CD4-positive, alpha-beta T cell treated with Interleukin-2 at 100 ng/mL for 4 hours (primary cell): Measurements from ENCODE around the gene LRRK1.

ENCODE experiments used
- DNase-seq: peaks from one replicate; pipeline ENCODE4 v3.0.0-alpha.2; 2020; ENCODE audit warnings: low spot score

LRRK1 gene

DNA sequence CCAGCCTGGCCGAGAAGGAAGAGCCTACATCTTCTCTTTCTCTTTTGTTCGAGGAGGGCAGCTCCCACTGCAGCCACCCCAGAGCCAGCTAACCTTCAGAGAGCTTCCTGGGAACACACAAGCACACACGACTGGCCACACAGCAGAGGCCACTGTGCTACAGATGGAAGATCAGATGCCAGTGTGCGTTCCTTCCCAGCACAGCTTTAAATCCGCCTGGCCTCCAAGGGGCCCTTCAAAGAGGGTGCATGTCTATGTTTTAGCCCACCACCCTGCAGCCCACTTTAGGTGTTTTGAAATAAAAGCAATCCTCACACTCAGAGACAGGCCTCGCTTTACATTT lies 27.2 kb upstream of the LRRK1 start:
- no peak for DNase-seq

DNA sequence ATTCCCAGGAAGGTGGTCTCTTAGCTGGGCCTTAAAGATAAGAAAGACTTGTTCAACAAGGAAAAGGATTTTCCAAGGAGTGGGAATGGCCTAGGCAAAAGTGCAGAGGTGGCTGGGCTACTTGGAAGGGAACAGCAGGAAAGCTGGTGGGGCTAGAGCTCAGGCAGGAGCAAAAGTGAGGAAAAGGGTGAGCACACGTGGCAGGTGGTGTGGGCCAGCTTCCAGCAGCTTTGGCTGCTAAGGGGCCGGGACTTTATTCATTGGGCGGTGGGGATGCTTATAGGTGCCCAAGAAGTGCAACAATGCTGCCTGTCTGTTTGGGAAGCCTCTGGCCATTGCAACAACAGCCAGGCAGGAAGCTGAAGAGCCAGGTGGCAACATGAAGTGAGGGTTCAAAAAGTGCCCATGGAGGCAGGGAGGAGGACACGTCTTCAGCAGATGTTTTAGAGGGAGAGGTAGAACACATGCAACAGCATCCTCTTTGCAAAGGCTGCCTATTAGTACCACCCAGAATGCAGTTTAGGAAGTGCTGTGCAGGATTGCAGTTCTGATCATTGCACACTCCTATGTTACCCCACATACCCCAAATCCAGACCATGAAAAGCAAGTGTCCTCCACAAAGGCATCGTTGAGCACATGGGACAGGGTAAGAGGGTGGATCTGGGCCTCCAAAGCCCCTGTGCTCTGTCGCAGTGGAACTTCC lies 25.7 kb upstream of the LRRK1 start:
- no peak for DNase-seq

DNA sequence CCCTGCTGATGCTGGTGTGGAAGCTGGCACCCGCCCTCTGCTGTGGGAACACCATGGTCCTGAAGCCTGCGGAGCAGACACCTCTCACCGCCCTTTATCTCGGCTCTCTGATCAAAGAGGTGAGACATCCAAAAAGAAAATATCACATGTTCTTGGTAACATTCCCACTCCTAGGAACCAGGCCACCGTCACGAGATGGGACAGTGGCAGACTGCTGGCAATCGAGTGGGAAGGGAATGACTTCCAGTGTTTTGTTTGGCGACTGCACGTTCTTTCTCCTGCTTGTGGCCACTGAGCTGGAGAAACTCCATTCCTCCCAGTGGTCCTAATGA lies 25.2 kb upstream of the LRRK1 start:
- no peak for DNase-seq

- DNase-seq: no peak
These were observed 23.4 kb upstream of the LRRK1 start for GRCh38 chr15:100895721-100896120.

DNA sequence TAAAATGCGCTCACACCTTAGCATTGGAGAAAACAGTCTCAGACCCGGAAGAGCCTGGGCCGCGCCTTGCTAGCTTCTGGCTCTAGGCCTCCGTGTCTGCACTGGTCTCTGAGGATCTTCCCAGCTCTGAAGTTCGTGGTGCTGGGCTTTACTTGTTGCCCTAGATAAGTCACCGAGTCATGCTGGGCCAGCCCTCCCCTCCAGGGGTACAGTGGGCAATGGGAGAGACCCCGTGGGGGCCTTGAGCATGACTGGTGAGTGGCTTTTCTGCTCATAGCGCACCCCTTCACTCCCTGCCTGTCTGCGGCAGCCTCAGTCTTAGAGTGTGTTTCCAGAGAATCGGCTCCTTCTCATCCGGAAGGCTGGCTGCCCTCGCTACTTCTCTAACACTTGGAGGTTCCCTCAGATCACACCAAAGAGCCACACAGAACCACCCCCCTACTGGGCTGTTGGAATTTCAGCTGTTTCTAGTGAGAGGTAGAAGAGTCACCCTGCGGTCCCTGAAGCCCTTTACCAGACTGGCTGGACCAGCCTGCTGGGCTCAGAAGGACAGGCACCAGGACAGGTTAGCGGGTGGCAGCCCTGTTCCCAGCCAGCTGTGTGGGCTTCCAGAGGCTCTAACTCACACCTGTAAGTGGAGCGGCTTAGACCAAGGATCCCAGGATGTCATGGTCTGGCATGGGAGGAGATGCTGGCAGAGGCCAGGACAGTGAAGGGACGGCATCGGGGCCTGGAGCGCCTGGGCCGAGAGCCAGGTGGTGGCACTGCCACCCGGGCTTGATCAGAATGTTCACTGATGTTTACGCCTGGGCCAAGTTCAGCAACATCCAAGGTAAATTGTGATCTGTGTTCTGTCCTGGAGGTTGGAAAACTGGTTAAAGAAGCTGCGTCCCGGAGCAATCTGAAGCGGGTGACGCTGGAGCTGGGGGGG lies 21.7 kb upstream of the LRRK1 start:
- no peak for DNase-seq

DNA sequence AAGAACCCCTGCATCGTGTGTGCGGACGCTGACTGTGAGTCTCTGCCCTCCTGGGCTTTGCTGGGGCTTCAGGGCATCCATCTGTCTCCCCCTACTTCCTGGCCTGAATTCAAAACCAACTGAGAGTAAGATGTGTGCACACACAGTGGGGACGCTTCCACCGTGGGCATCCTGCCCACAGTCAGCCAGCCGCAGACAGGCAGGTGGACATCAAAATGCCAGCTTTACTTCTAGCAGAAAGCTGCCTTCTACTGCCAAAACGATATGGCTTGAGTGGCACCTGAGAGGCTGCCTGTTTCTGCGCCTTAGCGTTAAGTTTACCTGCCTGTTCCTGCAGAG lies 21.0 kb upstream of the LRRK1 start:
- DNase-seq: no peak

GRCh38 chr15:100898661-100899462 lies 20.3 kb upstream of the LRRK1 start:
- no peak for DNase-seq

GRCh38 chr15:100899601-100900000 lies 19.6 kb upstream of the LRRK1 start:
- DNase-seq: no peak

GRCh38 chr15:100900136-100900794 lies 18.9 kb upstream of the LRRK1 start:
- DNase-seq: no peak

DNA sequence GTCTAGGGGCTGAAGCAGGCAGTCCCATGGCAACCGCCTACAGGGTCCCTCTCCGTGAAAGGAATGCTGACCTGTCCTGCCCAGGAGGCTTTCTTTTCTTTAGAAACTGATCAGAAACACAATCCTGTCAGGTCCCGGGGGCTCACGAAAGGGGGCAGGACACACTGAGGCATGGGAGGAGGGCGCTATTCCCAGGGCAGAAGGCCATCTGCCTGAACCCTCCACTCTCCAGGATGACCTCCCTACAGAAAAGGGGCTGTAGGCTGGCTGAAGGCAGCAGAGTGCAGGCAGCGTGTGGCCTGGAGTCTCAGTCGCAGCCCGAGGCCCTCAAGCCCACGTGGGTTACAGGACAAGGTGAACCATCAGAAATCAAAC lies 18.4 kb upstream of the LRRK1 start:
- no peak for DNase-seq

GRCh38 chr15:100901296-100901695 lies 17.9 kb upstream of the LRRK1 start:
- no peak for DNase-seq

DNA sequence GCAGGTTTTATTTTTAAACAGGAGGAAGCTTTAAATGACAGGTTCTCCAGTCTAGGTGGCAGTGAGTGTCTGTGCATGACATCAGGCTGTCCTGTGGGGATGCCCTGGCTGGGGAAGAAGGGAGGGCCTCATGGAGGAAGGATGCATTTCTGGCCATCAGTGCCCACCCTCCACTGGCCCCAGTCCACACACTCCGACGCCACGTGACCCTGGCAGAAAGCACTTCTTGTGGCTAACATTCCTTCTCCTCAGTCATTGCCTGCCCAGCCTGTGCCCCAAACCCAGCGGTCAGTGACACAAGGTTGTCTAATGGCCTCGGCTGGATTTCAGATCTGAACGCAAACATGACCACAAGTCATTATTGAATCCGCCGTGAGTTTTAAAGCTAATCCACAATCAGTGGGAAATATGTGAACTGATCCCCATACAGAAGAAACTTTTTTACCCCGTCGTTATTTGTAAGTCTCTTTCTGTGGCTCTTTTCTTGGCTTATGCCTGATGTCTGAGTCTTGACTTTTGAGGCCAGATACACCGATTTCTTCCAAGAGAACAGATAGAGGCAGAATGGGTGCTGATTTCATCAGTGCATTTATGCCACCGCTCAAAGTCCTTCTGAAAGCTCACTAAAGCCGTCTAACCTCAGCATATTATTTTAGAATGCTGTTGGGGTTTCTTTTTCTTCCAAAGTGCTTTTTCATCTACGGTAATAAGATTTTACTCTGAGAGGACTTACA lies 17.3 kb upstream of the LRRK1 start:
- DNase-seq: no peak

- no peak for DNase-seq
These were observed 16.6 kb upstream of the LRRK1 start for GRCh38 chr15:100902436-100903167.

- DNase-seq: no peak
These were observed 16.0 kb upstream of the LRRK1 start for GRCh38 chr15:100903168-100903554.

DNA sequence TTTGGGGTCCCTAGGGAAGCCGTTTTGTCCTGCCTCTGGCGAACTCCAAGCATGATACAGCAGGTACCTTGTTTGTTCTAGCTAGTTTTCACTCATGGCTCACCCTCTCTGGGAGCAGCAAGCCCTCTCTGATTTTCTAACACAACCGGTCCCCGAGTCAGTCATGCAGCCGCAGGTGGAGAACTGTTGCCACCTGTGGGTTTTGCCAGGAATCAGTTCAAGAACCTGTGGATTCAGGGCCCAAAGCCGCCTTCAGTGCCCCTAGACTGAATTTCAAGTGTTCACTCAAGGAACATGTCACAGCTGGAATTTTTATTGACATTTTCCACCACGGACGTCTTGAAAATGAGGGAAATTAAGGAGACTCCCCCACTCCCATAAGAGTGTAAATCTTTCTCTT lies 13.3 kb upstream of the LRRK1 start:
- no peak for DNase-seq

GRCh38 chr15:100908466-100908865 lies 10.7 kb upstream of the LRRK1 start:
- DNase-seq: no peak

DNA sequence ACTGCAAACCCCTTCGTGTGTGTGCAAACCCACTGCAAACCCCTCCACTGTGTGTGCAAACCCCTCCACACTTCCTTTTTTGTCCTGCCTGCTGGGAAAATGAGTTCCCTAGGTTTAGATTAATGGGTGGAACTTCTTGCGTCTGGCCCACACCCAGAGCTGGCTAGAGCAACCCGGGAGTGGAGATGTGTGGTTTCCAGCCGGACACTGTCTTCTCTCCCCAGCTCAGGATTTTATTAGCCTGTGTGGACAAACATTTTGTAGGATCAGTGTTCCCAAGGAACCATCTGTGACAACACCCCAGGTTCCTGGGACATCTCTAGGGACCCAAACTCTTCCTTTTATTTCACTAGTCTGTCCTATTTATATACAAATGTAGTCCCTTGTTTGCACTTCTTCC lies 9.6 kb upstream of the LRRK1 start:
- no peak for DNase-seq

DNA sequence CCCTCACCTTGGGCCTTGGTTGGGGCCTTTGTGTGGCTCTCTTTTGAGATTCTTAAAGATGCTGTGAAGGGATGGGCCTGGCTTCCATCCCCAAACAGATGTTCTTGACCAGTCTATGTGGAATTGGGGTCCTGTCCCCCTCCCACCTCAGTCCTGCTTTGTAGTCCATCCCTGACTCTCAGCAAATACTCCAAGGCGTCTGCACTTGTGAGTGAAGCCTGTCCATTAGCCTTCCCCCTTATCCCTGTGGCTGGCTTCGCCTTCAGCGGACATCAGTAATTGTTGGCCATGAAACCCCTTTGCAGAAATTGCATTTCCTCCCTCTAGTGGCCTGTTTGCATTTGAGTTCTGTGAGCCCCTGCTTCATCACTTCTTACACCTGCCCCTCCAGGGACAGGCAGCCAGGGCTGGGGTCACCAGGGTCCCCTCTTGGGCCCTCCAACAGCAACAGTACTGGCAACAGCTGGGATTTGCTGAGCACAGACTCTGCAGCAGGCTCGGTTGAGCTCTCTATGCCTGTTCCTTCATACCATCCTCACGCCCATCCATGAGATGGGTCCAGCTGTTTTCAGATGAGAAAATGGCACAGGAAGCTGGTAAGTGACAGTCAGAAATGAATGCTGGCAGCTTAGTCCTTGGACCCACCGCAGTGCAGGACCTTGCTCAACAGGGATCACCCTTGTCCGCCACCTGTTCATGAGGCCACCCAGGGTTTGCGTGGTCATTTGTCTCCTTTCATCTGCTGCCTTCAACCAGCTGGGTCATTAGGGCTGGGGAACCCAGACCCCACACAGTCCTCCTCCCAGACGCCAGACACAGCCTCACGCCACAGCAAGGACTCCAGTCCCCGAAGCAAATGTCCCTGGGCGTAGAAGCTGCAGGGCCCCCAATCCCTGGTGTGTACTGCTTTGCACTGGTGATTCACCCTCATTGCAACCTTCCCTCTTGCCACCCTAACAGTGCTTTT lies 8.9 kb upstream of the LRRK1 start:
- DNase-seq: no peak

DNA sequence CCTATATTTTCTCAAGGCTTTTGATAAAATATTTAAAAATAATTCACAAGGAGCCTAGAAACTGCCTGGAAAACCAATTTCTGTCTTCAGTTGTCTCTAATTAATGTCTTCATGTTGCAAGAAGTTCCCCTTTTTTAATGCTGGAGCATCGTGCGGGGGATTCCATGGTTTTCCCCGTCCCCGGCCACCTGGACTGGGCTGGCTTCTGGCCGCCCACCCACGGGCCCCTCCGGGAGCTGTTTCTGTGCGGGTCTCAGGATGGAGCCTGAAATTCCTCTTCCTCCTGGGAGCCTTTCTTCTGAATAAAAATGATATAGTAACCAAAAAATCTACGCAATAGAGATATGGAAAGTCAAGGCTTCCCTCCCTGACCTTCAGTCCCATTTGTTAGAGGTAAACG lies 8.1 kb upstream of the LRRK1 start:
- DNase-seq: no peak

- DNase-seq: no peak
These were observed 5.2 kb upstream of the LRRK1 start for GRCh38 chr15:100913961-100914360.
